ENCODE data around the gene SVBP.

Gene SVBP

DNA sequence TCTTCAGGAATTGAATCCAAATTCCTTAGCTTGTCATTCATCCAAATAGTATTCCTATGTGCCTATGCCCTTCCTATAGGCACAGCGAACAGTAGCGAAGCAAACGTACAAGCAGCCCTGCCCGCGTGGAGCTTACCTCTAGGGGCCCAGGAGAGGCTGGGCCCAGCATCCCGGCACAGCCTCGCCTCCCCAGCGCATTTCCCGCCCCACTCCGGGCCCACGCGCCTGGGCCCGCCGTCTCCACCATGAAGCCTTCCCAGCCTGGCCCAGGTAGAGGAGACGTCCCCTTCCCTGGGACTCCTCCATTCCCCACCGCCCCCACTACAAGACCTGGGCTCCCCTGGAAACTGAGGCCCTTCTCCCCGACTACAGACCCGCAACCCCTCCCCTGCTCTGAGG lies 32.7 kb downstream of the SVBP start:
- Histone ChIP-seq H3K9me3 (ENCODE audit: insufficient read depth, low read depth, low read length) (no peaks in the 10 kb centered on the region), H3K9ac (ENCODE audit: low read depth, low read length, poor library complexity, severe bottlenecking) (no peak overlapping the region)

DNA sequence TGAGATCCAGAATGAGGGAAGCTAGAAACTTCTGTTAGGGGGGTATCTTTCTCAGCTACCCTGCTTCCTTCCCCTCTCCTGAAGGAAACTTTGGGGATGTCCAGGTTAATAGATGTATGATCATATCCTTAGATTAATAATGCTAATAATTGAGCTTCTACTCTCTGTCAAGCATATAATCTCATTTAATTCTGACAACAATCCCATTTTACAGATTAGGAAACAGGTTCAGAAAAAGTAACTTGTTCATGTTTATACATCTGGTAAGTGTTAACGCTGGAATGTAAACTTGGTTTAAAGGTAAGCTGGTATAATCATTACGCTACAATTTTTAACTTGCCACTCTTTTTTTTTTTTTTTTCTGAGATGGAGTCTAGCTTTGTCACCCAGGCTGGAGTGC lies 34.1 kb downstream of the SVBP start:
- Histone ChIP-seq H3K4me2 (ENCODE audit: low read depth, low read length, poor library complexity, severe bottlenecking) (no peak overlapping the region), H3F3A (ENCODE audit: low read depth) (no peaks in the 10 kb centered on the region), H3K79me2 (ENCODE audit: insufficient read depth, low read length) (peaks cover 4% of the 10 kb centered on the region; the same call in 1 of the 2 replicates), H3K36me3 (ENCODE audit: insufficient read depth, low read length) (no peaks in the 10 kb centered on the region), H3K9me3 (ENCODE audit: insufficient read depth, low read depth, low read length) (no peaks in the 10 kb centered on the region), H4K20me1 (ENCODE audit: insufficient read depth, low read length, poor library complexity, severe bottlenecking) (no peaks in the 10 kb centered on the region), H3K4me3 (ENCODE audit: low read length, poor library complexity, severe bottlenecking) (no peak overlapping the region), H3K27me3 (ENCODE audit: insufficient read depth, low read length, poor library complexity, severe bottlenecking) (no peaks in the 10 kb centered on the region), H3K4me1 (ENCODE audit: insufficient read depth, low read length, poor library complexity, severe bottlenecking) (no peaks in the 10 kb centered on the region), H3K9me2 (replicated peaks; ENCODE audit: low read depth, low read length) (no peaks in the 10 kb centered on the region), H3K9ac (ENCODE audit: low read depth, low read length, poor library complexity, severe bottlenecking) (no peak overlapping the region), H2AFZ (ENCODE audit: low read length) (no peak overlapping the region)
- TF ChIP-seq, protein P1, sequence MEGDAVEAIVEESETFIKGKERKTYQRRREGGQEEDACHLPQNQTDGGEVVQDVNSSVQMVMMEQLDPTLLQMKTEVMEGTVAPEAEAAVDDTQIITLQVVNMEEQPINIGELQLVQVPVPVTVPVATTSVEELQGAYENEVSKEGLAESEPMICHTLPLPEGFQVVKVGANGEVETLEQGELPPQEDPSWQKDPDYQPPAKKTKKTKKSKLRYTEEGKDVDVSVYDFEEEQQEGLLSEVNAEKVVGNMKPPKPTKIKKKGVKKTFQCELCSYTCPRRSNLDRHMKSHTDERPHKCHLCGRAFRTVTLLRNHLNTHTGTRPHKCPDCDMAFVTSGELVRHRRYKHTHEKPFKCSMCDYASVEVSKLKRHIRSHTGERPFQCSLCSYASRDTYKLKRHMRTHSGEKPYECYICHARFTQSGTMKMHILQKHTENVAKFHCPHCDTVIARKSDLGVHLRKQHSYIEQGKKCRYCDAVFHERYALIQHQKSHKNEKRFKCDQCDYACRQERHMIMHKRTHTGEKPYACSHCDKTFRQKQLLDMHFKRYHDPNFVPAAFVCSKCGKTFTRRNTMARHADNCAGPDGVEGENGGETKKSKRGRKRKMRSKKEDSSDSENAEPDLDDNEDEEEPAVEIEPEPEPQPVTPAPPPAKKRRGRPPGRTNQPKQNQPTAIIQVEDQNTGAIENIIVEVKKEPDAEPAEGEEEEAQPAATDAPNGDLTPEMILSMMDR (conservative IDR thresholded peaks at IDR 0.05; ENCODE audit: low read length) = no peak
- TF ChIP-seq EZH2phosphoT487 (IDR thresholded peaks at IDR 0.05; ENCODE audit: borderline replicate concordance) = no peak

More for the DNA sequence above, 32.7 kb downstream of the SVBP start:
- no peak overlapping the region for H3K4me3 ChIP-seq (ENCODE audit: low read length, poor library complexity, severe bottlenecking)
- H4K20me1 ChIP-seq (ENCODE audit: insufficient read depth, low read length, poor library complexity, severe bottlenecking) = no peaks in the 10 kb centered on the region
- H3F3A ChIP-seq (ENCODE audit: low read depth) = no peaks in the 10 kb centered on the region
- H3K36me3 ChIP-seq (ENCODE audit: insufficient read depth, low read length) = no peaks in the 10 kb centered on the region
- no peaks in the 10 kb centered on the region for H3K27me3 ChIP-seq (ENCODE audit: insufficient read depth, low read length, poor library complexity, severe bottlenecking)
- no peak overlapping the region for H2AFZ ChIP-seq (ENCODE audit: low read length)
- no peaks in the 10 kb centered on the region for H3K4me1 ChIP-seq (ENCODE audit: insufficient read depth, low read length, poor library complexity, severe bottlenecking)
- TF ChIP-seq EZH2phosphoT487 (IDR thresholded peaks at IDR 0.05; ENCODE audit: borderline replicate concordance) = no peak
- TF ChIP-seq, protein P1 (conservative IDR thresholded peaks at IDR 0.05; ENCODE audit: low read length) = no peak
- H3K79me2 ChIP-seq (ENCODE audit: insufficient read depth, low read length) = no peaks in the 10 kb centered on the region
- H3K9me2 ChIP-seq (replicated peaks; ENCODE audit: low read depth, low read length) = no peaks in the 10 kb centered on the region
- H3K4me2 ChIP-seq (ENCODE audit: low read depth, low read length, poor library complexity, severe bottlenecking) = no peak overlapping the region

DNA sequence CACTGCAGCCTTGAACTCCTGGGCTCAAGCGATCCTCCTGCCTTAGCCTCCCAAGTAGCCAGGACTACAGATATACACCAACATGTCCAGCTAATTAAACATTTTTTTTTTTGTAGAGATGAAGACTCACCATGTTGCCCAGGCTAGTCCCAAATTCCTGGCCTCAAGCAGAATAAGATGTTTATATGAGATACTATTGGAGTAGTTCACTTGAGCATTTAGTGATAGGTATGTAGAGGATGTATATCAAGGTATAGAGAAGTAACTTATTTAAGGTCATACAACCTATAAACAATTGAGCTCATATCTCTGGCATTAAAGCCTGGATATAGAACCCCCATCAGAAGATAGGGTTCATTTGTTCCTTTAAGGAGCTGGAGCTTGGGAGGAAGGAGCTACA lies 37.0 kb downstream of the SVBP start:
- Histone ChIP-seq H3F3A (ENCODE audit: low read depth) (no peaks in the 10 kb centered on the region), H2AFZ (ENCODE audit: low read length) (no peak overlapping the region), H3K9ac (ENCODE audit: low read depth, low read length, poor library complexity, severe bottlenecking) (no peak overlapping the region), H3K9me3 (ENCODE audit: insufficient read depth, low read depth, low read length) (no peaks in the 10 kb centered on the region), H3K27me3 (ENCODE audit: insufficient read depth, low read length, poor library complexity, severe bottlenecking) (no peaks in the 10 kb centered on the region), H4K20me1 (ENCODE audit: insufficient read depth, low read length, poor library complexity, severe bottlenecking) (no peaks in the 10 kb centered on the region), H3K4me1 (ENCODE audit: insufficient read depth, low read length, poor library complexity, severe bottlenecking) (no peaks in the 10 kb centered on the region), H3K9me2 (replicated peaks; ENCODE audit: low read depth, low read length) (no peaks in the 10 kb centered on the region), H3K79me2 (ENCODE audit: insufficient read depth, low read length) (peaks cover 4% of the 10 kb centered on the region; the same call in 1 of the 2 replicates), H3K36me3 (ENCODE audit: insufficient read depth, low read length) (peaks cover 19% of the 10 kb centered on the region), H3K4me2 (ENCODE audit: low read depth, low read length, poor library complexity, severe bottlenecking) (no peak overlapping the region), H3K4me3 (ENCODE audit: low read length, poor library complexity, severe bottlenecking) (no peak overlapping the region)
- TF ChIP-seq, protein P1 (conservative IDR thresholded peaks at IDR 0.05; ENCODE audit: low read length) = no peak
- no peak for TF ChIP-seq EZH2phosphoT487 (IDR thresholded peaks at IDR 0.05; ENCODE audit: borderline replicate concordance)

Measured in Loucy (cell line).